Loucy (cell line): ENCODE measurements around the gene PDHB.
"Not testable (repeated sequence)": the region's sequence is repeated elsewhere in the genome, so short reads cannot be mapped to it uniquely, and the experiment has no call there.

ENCODE experiments used
- CTCF ChIP-seq: fragments of 200-600 bp; sonication (generic); conservative IDR thresholded peaks from 2 replicates; pipeline ENCODE4 v1.5.1; 2014; ENCODE audit warnings: mild to moderate bottlenecking, antibody characterized with exemption, low read length
- EZH2phosphoT487 ChIP-seq: fragments of 200-600 bp; IDR thresholded peaks from 2 replicates; pipeline ENCODE4 v1.6.1; 2018; ENCODE audit warnings: antibody characterized with exemption, mild to moderate bottlenecking, moderate library complexity, borderline replicate concordance

- TF ChIP-seq CTCF, EZH2phosphoT487: not testable (repeated sequence)
These were observed 3.6 kb upstream of the PDHB start for GRCh38 chr3:58437276-58437675.
